CD4-positive, alpha-beta T cell (primary cell): ENCODE results near the gene TANGO2. TPM values are rescaled to one million over a fixed set of nuclear protein-coding genes. Genes with fewer than 3 reads are reported as not detected.

Source experiments
- ATAC-seq: fragments of 200-7000 bp; cut with Tn5 transposase; one replicate; pipeline ENCODE4 v1.10.0; 2022; ENCODE audit warnings: mild to moderate bottlenecking; ENCODE audit not compliant: poor library complexity
- CTCF ChIA-PET: fragments of 350-600 bp; sonication (Branson Sonifier 250); formaldehyde crosslinking; loops from one replicate; lab custom pipeline; 2021; ENCODE audit warnings: antibody characterized with exemption, inconsistent platforms; lab: Charles Lee
- POLR2A ChIA-PET: fragments of 350-600 bp; sonication (Branson Sonifier 250); formaldehyde crosslinking; loops from one replicate; lab custom pipeline; 2021; ENCODE audit warnings: antibody characterized with exemption, inconsistent platforms; lab: Charles Lee
- DNase-seq, 14 experiments: peaks; one replicate each; pipeline ENCODE4 v3.0.0-alpha.2; 2013 to 2020; ENCODE audit warnings: mixed read lengths in 2 of 14
- H3K27ac ChIP-seq, 2 donors: one replicate each; pipeline versions ENCODE4 v1.5.1 to v1.7.0; 2013; ENCODE audit warnings: low read length in 2 of 2, low read depth in 1 of 2, mild to moderate bottlenecking in 1 of 2
- H3K27me3 ChIP-seq, 2 experiments: 1 replicate in 1 of 2; 2 replicates in 1 of 2; pipeline versions ENCODE4 v1.6.1 to v1.7.0; 2013; ENCODE audit warnings: low read length in 2 of 2, control low read depth in 1 of 2, mild to moderate bottlenecking in 1 of 2, moderate library complexity in 1 of 2; ENCODE audit not compliant: insufficient read depth in 2 of 2, control insufficient read depth in 1 of 2
- H3K36me3 ChIP-seq: one replicate; pipeline ENCODE4 v1.6.1; 2013; ENCODE audit warnings: low read length, control low read depth; ENCODE audit not compliant: insufficient read depth
- H3K4me1 ChIP-seq: one replicate; pipeline ENCODE4 v1.6.1; 2013; ENCODE audit warnings: low read length, control low read depth; ENCODE audit not compliant: insufficient read depth
- H3K4me3 ChIP-seq: one replicate; pipeline ENCODE4 v1.5.1; 2013; ENCODE audit warnings: mild to moderate bottlenecking, low read length, moderate library complexity
- H3K9me3 ChIP-seq, 2 experiments: 1 replicate in 1 of 2; 2 replicates in 1 of 2; pipeline versions ENCODE4 v1.6.1 to v1.7.0; 2013; ENCODE audit warnings: low read length in 2 of 2, mild to moderate bottlenecking in 2 of 2, control low read depth in 1 of 2, moderate library complexity in 1 of 2; ENCODE audit not compliant: control insufficient read depth in 1 of 2, insufficient read depth in 1 of 2
- H3K27ac Mint-ChIP-seq: one replicate; pipeline ENCODE4 v1.8.0; 2020; ENCODE audit warnings: mixed read lengths
- H3K27me3 Mint-ChIP-seq: one replicate; pipeline ENCODE4 v1.8.0; 2021; ENCODE audit warnings: mixed read lengths
- H3K36me3 Mint-ChIP-seq: one replicate; pipeline ENCODE4 v1.8.0; 2021; ENCODE audit warnings: low read depth, mixed read lengths
- H3K4me1 Mint-ChIP-seq: one replicate; pipeline ENCODE4 v1.8.0; 2021; ENCODE audit warnings: low read depth, mixed read lengths
- H3K4me3 Mint-ChIP-seq: one replicate; pipeline ENCODE4 v1.8.0; 2020; ENCODE audit warnings: mild to moderate bottlenecking, mixed read lengths
- H3K9me3 Mint-ChIP-seq: one replicate; pipeline ENCODE4 v1.8.0; 2020; ENCODE audit warnings: mixed read lengths
- CTCF ChIP-seq: fragments of 200-600 bp; IDR thresholded peaks from one replicate; pipeline ENCODE4 v1.8.0; 2022; ENCODE audit warnings: antibody characterized with exemption, mild to moderate bottlenecking
- intact Hi-C, 2 experiments: fragments of 100-400 bp; cut with DNase I in 1 of 2; cut with micrococcal nuclease in 1 of 2; formaldehyde crosslinking; loops; one replicate each; pipeline versions ENCODE4 v1.15.1 to v1.9.0; 2023 to 2025; cut with DNase I, micrococcal nuclease
- total RNA-seq, 174 experiments: library from RNA in 2 of 174; stranded (reverse) in 2 of 174; gene quantifications; one replicate each; pipeline ENCODE4 v1.2.3 and lab custom pipeline; 2021 to 2026

Gene TANGO2
- total RNA-seq, 2 experiments from 2014 or later, result 10.3 to 10.5 TPM

GRCh38 chr22:20101638-20102037 lies 80.7 kb downstream of the TANGO2 start:
- H3K4me3 Mint-ChIP-seq, result no peak overlapping the region
- no peaks in the 10 kb centered on the region for H3K27me3 Mint-ChIP-seq
- intact Hi-C loops, result loop anchor here (2.0 to 10.0 kb wide), 2 partner anchors 15 to 807 kb away; partner anchors contain the start of genes CLTCL1 (in 1 of the 2), RANBP1 (in 1 of the 2) and TRMT2A (in 1 of the 2)
- no peak for TF ChIP-seq CTCF
- DNase-seq (no peak), ATAC-seq (no peak)
- Histone ChIP-seq H3K9me3 (peaks cover 0 to 5% of the 10 kb centered on the region in 2 experiments), H3K36me3 (peaks cover 42% of the 10 kb centered on the region), H3K4me3 (no peak overlapping the region), H3K27ac (peak overlapping the region; percentile 51 to 52), H3K27me3 (no peaks in the 10 kb centered on the region), H3K4me1 (peaks cover 32% of the 10 kb centered on the region)
- H3K9me3 Mint-ChIP-seq, result peaks cover 3% of the 10 kb centered on the region
- POLR2A ChIA-PET, result interaction anchor here (1.1 to 1.9 kb wide), 3 partner anchors 9 to 16 kb away, joined by 4 to 17 read pairs (median 7); partner anchors contain the start of genes RANBP1 and TRMT2A
- H3K27ac Mint-ChIP-seq, result peak overlapping the region; percentile 96
- CTCF ChIA-PET, result interaction anchor here (1.7 to 2.0 kb wide), 3 partner anchors 9 to 28 kb away, joined by 3 to 6 read pairs (median 4); partner anchors contain the start of gene TRMT2A
- H3K4me1 Mint-ChIP-seq, result peaks cover 64% of the 10 kb centered on the region
- H3K36me3 Mint-ChIP-seq, result peaks cover 50% of the 10 kb centered on the region

GRCh38 chr22:20102203-20102780 lies 81.4 kb downstream of the TANGO2 start:
- no peaks in the 10 kb centered on the region for H3K9me3 ChIP-seq
- CTCF ChIA-PET, result interaction anchor here (1.7 to 2.0 kb wide), 2 partner anchors 9 to 27 kb away, joined by 3 to 6 read pairs; no protein-coding TSS in a partner anchor
- H3K4me3 ChIP-seq, result no peak overlapping the region
- H3K4me1 ChIP-seq, result peaks cover 32% of the 10 kb centered on the region
- Mint-ChIP-seq H3K27me3 (no peaks in the 10 kb centered on the region), H3K36me3 (peaks cover 49% of the 10 kb centered on the region), H3K4me1 (peaks cover 60% of the 10 kb centered on the region), H3K9me3 (no peaks in the 10 kb centered on the region), H3K4me3 (no peak overlapping the region), H3K27ac (peak overlapping the region; percentile 96)
- no peak for TF ChIP-seq CTCF
- no peaks in the 10 kb centered on the region for H3K27me3 ChIP-seq
- peaks cover 43% of the 10 kb centered on the region for H3K36me3 ChIP-seq
- POLR2A ChIA-PET, result interaction anchor here (1.9 kb wide), 1 partner anchor 15 kb away, joined by 17 read pairs; the partner anchor contains the start of genes RANBP1 and TRMT2A
- peak overlapping the region in 1 of 2 donors; percentile 51 for H3K27ac ChIP-seq
- intact Hi-C loops, result loop anchor here in 1 of 2 experiments (10.0 kb wide), 1 partner anchor 807 kb away; the partner anchor contains the start of gene CLTCL1
- DNase-seq (no peak), ATAC-seq (no peak)

- no peak for DNase-seq
- CTCF ChIA-PET, result no interaction called here
These were observed 84.7 kb downstream of the TANGO2 start for GRCh38 chr22:20105456-20106204.

More at GRCh38 chr22:20105456-20106204, 84.7 kb downstream of the TANGO2 start:
- Mint-ChIP-seq H3K9me3 (no peaks in the 10 kb centered on the region), H3K4me1 (peaks cover 29% of the 10 kb centered on the region), H3K27ac (no peak overlapping the region), H3K4me3 (no peak overlapping the region), H3K27me3 (no peaks in the 10 kb centered on the region), H3K36me3 (peaks cover 51% of the 10 kb centered on the region)
- H3K9me3 ChIP-seq, result no peaks in the 10 kb centered on the region
- POLR2A ChIA-PET, result interaction anchor here (0.6 to 1.3 kb wide), 2 partner anchors 11 to 66 kb away, joined by 3 read pairs; partner anchors contain the start of gene RANBP1
- TF ChIP-seq CTCF, result no peak
- intact Hi-C loops, result loop anchor here in 1 of 2 experiments (10.0 kb wide), 1 partner anchor 811 kb away; the partner anchor contains the start of gene CLTCL1
- H3K27me3 ChIP-seq, result no peaks in the 10 kb centered on the region
- peak overlapping the region in 1 of 2 donors; percentile 31 for H3K27ac ChIP-seq
- H3K4me3 ChIP-seq, result no peak overlapping the region
- no peak for ATAC-seq
- peaks cover 10% of the 10 kb centered on the region for H3K4me1 ChIP-seq
- H3K36me3 ChIP-seq, result peaks cover 61% of the 10 kb centered on the region
